Measurements from ENCODE around the gene DNM1L.
"Not testable (repeated sequence)": the region's sequence is repeated elsewhere in the genome, so short reads cannot be mapped to it uniquely, and the experiment has no call there.

The DNM1L gene

DNA sequence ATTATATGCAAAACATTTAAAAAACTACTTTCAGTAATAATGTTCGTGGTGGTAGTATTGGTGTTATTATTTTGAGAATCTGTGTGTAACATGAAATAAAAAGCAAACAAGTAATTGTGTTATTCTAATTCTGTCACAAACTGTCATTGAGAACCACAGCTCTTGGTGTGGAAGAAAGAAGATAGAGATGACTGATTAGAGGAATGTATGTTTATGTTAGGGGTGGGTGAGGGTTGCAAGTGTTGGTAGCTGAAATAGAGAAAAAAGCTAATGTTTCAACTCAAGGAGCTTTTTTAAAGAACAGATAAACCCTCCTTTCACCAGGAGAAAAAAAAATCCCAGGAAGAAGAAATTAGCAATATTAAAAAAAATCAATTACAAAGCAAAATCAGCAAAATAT, 18.3 kb downstream of the DNM1L start:
- no peak for DNase-seq (ENCODE audit: low spot score)

DNA sequence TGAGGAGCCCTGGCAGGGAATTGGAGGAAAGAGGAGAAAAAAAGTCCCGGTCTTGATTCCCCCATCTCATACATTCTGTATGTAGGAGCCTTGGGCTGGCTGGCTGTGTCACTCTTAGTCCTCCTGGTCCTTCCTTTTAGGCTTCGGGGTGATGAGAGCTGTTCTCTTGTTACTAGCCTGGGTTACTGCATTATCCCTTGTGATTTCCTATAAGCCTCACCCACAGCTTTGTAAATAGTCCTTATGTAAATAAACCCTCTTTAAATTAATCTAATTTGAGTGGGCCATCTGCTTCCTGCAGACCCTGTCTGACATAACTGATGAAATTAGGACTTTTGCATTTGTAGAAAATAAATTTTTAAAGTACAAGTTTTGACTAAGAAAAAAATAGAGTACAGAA, 19.2 kb downstream of the DNM1L start:
- DNase-seq (ENCODE audit: low spot score) = no peak

DNA sequence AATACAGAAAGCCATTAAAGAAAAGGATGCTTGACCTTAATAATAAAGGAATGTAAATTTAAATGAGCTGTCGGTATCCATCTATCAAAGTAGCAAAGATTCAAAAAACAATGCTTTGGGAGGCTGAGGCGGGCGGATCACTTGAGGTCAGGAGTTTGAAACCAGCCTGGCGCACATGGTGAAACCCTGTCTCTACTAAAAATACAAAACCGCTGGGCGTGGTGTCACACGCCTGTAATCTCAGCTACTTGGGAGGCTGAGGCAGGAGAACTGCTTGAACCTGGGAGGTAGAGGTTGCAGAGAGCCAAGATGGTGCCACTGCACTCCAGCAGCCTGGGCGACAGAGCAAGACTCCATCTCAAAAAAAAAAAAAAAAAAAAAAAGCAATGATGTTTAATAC, 20.3 kb downstream of the DNM1L start:
- DNase-seq (ENCODE audit: low spot score) = not testable (repeated sequence)

DNA sequence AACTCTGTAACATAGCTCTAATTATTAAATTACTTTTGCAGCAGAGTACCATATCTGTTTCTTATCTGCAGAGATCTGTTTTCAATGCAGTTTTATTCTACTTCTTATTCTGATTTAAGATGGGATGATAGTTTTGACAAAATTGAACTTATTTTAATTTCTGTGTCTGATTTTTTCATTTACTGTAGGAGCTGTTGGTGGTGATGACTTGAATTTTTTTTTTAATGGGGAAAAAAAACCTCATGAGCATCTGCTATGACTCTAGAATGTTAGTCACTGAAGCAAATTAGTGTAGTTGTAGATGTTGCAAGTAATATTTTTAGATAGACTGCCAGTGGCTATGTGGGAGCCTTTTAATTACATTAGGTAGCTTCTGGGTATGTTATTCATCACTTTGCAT, 23.4 kb downstream of the DNM1L start:
- DNase-seq (ENCODE audit: low spot score) = no peak

DNA sequence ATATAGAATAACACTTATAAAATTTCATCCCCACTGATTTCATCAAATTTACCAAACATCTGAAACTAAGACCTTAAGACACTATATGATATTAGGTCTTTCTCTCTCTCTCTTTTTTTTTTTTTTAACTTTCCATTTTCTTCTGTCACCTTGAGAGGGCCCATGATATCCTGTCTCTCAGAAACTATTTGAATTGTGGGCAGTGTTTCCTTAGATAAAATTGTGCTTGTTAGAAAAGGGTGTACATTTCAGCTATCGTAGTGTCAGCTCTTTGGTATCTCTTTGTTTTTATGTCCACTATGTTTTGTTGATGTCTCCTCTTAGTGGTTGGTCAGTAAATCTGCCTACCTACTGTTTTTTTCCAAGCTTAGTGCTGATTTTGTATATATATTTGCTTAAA, 23.8 kb downstream of the DNM1L start:
- DNase-seq (ENCODE audit: low spot score) = no peak

DNA sequence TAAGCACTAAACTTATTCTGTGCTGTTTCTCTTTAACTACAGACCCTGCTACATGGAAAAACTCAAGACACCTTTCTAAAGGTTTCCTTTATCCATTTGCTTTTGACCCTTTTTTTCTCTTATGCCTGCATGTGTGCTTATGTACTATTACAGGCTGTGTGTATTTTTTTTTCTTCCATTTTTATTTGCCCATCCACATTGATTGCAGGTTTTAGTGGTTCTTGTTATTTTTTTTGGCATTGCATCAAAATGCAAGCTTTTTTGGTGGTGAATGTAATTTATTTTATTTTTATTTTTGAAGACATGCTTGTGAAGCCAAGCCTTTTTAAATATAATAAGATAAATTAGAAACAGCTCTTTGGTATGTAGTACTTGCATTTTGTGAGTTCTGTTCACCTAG, 26.7 kb downstream of the DNM1L start:
- no peak for DNase-seq (ENCODE audit: low spot score)

DNA sequence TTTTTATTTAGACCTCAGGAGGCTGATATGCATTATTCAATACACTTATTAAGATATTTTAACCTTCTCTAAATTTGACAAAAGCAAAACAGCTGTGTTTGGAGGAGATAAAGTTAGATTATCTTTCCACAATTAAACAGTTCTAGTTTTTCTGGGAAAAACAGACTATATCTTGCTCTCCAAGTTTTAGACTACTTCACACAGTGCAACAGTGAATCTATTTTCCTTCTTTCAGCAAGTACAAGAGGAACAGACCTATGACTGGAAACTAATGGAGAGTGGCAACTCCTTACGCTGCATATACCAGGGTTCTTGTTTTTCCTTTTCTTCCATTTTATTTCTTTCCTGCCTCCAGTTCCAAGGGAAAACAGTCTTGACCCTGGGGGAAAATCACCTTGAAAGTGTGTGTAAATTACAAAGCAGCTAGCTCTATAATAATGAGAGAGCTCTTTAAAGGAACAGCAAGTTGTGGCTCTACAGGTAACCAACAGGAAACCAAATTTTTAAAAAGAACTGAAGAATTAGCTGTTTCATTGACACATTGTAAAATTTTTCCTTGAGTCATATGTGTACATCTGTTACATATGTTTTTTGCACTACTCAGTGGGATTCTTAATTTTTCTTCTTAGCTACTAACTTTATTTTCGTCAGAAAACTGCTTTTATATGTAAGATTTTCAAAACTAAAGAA, 27.4 kb downstream of the DNM1L start:
- no peak for DNase-seq (ENCODE audit: low spot score)

DNA sequence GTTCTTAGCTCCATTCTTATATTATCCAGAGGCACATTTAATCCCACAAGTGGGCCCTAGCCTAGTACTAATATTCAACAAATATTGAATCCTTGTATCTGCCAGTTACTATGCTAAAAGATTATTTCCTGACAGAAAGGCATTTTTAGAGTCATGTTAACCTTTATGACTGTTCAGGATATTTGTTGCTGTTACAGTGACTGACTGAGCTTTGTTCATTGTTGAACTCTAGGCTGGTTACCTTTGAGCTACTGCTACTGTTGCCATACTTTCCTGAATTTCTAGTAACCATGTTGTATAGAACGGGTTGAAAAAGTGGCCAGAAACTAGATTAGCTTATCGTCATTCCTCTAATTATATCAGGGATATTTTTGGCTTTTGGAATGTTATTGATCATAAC, 29.8 kb downstream of the DNM1L start:
- no peak for DNase-seq (ENCODE audit: low spot score)

DNA sequence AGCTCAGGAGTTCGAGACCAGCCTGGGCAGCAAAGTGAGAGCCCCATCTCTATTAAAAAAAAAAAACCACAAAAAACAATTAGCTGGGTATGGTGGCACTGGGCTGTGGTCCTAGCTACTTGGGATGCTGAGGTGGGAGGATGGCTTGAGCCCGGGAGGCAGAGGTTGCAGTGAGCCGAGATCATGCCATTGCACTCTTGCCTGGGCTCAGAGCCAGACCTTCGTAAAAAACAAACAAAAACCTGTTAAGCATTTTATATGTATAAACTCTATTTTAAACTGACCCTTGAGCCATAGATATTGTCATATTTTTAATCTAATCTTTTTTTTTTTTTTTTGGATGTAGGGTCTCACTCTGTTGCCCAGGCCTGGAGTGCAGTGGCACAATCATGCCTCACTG, 35.7 kb downstream of the DNM1L start:
- no peak for DNase-seq (ENCODE audit: low spot score)

DNA sequence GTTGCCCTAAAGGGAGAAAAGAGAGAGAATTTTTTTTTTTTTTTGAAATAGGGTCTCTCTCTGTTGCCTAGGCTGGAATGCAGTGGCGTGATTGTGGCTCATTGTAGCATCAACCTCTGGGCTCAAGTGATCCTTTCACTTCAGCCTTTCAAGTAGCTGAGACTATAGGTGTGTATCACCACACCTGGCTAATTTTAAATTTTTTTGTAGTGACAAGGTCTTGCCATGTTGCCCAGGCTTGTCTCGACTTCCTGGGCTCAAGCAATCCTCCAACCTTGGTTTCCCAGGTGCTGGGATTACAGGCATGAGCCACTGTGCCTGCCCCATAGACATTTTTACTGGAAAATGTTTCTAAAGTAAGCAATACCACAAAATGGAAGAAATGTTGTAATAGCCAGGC, 39.8 kb downstream of the DNM1L start:
- DNase-seq (ENCODE audit: low spot score) = no peak

DNA sequence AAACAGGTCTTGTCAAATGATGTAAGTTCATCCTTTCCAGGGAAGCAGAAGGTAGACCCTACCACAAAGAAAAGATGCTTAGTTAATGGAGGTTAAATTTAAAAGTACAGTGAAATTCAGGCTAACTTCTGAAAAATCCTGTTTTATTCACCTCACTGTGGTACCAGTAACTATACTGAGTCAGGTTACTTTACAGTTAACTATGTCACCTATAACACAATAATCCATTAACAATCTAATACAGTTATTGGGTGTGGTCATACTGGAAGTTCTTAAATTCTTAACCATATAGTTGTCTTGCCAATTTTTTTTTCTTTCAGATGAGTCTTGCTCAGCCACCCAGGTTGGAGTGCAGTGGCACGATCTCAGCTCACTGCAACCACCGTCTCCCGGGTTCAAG, 46.2 kb downstream of the DNM1L start:
- DNase-seq (ENCODE audit: low spot score) = not testable (repeated sequence)

DNA sequence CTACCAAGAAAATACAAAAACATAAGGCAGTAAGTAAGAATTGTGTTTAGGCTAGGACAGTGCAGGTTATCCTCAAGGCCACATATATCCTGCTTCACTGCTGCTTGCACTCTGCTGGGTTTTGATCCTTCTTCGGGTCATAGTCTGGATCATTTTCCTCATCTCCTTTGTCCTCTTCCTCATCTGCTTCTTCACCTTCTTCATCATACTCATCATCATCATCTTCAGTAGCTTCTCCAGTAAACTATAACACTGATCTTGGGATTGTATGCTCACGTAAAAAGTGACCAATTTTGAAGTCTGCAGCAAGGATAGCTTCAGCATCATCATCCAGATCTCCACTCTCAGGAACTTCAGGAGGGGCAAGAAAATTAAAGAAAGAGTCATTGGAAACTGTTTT, 47.2 kb downstream of the DNM1L start:
- no peak for DNase-seq (ENCODE audit: low spot score)

DNA sequence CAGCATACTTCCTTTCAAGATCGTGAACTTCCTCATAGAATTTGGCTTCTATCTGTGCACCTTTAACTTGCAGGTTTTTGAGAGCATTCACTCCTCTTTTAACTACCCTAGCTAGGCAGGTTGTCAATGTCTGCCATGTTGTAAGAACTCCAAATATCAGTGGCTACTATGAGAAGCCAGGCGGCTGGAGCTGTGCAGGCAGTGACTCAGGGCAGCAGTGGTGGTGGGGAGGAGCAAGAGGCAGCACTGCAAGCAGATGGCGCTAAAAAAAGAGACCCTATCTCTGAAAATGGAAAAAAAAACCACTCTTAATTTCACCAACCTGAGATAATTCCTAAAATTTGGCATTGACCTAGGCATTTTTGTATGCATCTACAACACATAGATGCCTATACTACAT, 48.1 kb downstream of the DNM1L start:
- DNase-seq (ENCODE audit: low spot score) = no peak

DNA sequence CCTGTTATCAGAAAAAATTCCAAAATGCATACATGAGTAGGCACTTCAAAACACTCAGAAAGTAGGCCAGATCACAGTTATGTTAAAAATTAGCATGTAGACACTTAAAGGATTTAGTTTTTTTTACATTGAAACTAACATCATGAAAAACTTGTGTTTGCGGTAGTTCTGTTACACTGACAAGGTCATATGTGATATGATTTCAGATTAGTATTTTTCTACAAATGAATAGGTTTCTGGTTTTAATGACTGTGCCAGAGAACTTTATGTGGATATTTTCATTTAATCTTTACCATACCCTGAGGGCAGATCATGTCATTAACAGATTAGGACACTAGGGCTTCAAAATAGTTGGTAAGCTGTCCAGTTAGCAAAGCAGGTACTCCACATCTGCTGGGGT, 55.9 kb downstream of the DNM1L start:
- DNase-seq (ENCODE audit: low spot score) = no peak

DNA sequence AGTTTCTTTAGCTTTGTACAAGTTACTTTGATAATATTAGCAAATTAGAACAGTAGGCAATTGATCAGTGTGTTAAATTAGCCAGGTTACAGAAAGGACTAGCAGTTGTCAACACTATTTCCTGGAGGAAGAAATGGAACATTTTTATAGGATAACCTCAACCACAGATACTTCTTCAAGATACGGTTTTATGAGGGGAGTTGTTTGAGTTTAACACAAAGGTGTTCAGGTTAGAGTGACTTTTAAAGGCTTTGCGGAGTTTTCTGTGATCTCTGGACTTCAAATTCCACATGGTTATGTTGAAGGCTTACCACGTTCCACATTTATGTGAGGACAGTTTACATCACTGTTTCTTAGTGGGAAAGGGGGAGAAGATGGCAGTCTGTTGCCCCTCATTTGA, 57.3 kb downstream of the DNM1L start:
- no peak for DNase-seq (ENCODE audit: low spot score)

DNA sequence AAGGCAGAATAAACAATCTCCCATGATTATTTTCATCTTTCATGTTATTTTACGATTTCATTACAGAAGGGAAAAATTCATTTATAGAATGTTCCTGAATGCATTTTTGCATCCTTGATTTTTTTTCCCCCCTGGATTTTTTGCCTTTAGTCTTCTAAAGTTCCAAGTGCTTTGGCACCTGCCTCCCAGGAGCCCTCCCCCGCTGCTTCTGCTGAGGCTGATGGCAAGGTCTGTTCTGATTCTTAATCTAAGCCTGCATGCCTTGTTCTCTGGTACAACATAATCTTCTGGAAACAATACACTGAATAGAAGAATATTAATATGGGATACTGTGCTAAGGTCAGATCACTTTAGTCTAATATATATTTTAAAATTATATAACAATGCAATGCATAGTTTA, 58.6 kb downstream of the DNM1L start:
- no peak for DNase-seq (ENCODE audit: low spot score)

DNA sequence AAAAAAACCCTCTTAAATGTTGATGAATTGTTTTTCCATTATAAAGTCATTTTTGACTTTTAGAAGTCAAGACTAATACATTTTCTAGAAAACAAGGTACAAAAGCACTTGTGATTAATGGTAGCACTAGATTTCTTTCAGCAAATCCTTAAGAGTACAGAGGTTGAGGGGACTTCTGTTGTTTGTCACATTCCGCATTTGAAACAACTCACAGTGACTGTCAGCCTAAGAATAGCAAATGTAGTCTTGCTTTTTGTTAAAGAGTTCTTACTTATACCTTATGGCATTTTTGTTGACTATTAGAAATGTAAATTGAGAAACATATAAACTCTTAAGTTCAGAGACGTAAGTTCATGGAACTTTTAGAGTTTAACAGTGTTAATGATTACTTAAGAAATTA, 60.2 kb downstream of the DNM1L start:
- no peak for DNase-seq (ENCODE audit: low spot score)

DNA sequence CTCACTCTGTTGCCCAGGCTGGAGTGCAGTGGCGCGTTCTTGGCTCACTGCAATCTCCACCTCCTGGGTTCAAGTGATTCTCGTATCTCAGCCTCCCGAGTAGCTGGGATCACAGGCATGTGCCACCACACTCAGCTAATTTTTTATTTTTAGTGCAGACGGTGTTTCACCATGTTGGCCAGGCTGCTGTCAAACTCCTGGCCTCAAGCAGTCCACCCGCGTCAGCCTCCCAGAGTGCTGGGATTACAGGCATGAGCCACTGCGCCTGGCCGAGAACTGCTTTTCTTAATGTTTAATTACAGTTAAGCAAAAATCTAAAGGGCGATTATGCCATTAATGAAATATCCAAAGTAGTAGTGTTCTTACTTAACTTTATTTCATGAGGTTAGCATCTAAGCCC, 63.0 kb downstream of the DNM1L start:
- DNase-seq (ENCODE audit: low spot score) = no peak

DNA sequence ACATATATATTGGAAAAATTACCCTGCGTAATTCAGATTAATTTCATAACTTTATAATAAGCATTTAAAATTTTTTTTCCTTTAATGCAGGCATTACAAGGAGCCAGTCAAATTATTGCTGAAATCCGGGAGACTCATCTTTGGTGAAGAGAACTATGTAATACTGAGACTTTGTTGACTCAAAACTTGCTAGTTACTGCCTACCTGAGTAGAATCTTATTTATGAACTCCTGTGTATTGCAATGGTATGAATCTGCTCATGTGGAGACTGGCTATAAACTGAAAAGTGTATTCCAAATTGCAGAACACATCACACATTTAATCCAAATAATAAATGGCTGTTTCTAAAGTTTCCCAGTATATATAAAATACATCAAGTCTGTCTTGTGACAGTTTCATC, 64.2 kb downstream of the DNM1L start:
- no peak for DNase-seq (ENCODE audit: low spot score)

DNA sequence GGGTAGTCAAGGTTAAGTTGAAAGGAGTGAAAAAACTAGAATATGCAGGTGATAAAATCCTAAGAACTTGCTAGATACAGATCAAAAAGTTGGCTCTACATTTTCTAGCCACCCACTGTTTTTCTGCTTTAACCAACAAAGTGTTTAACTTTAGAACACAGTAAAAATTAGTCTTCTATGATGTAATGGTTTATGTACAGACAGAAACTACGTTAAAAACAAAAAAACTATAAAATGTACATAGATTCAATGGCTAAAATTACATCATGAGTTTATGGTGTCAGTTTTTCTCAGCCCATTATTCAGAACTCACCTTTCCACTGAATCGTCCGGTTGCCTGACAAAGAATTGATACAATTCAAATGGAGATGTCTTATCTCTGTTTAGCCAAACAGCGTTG, 74.5 kb downstream of the DNM1L start:
- no peak for DNase-seq (ENCODE audit: low spot score)

DNA sequence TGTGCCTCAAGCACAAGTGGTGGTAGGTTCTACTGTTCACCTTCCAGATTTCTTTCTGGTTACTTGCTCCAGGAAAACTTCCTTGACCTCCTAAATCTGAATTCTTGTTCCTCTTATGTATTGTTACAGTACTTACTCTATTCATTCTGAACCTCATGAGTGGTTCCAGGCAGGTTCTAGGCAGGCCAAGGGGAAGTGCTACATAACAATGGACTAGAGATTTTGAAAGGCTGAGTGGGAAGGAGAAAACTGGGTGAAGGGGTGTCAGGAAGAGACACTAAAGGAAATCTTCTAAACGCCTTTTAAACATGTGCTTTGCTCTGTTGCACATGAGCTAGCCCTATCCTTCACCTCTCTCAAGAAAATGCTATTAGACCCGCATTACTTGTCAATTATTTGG, 75.0 kb downstream of the DNM1L start:
- no peak for DNase-seq (ENCODE audit: low spot score)

DNA sequence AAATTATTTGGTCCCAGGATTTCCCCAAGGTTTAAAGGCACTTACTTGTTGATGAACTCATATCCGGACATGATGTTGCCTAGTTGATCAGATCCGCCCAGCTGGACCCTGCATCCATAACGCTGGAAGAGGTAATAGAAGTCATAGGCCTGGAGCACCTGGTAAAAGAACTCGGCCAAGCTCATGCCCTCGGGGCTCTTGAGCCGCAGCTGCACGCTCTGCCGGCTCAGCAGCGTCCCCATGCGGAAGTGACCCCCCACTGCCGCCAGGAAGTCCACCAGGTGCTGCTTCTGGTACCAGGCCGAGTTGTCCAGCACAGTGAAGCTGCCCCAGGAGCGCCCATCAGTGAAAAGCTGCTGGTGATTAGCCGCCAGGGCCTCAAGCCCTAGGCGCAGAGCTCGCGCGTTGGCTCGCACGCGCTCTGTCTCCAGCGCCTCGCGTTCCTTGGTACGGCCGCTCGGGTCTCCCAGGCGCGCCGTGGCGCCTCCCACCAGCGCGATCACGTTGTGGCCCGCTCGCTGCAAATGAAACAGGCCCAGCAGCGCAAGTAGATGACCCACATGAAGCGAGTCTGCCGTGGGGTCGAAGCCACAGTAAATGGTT, 76.1 kb downstream of the DNM1L start:
- peak; percentile 70 for DNase-seq (ENCODE audit: low spot score)

DNA sequence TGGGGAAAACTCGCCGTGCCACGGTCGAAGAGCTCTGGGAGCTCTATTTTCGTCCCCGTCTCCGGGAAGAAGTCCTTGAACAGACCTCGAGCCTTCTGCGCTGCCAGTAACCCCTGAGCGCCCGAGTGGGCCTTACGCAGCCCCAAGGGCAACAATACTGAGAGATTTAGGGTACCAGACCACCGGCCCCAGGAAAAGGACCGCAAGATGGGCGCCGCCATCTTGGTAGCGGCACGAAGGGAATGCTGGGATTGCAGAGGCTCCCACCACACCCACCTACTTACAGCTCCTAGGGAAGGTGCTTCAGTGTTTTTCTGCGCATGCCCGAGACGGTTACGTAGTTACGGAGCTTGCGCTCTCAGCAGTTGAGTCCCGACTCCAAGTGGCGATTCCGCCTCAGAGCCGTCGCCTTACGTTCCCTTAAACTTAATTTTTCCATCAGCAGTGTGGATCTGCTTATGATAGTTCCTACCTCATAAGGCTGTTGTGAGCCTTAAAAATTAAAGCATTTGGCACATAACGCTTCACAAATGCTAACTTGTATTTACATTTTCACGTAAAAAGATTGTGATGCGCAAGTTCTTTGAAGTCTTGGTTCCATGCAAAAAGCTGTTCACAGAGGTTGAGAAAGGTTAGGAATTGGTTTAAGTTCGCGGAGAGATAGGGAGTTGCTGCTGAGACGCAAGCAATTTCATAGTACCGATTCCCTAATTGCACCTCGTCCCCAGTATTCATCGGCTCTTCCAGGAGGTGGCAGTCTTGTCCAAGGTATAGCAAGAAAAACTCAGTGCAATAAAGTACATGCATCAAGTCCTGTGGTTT, 76.8 kb downstream of the DNM1L start, which contains the start of gene YARS2:
TSS of gene YARS2 (minus strand) at position 244 of the 822 bp plus-strand sequence. CDS start at position 221, 23 bp downstream.
- DNase-seq (ENCODE audit: low spot score) = peak; percentile 96

Data from GM03348 (cell line).